Fibroblast of upper back skin (primary cell): ENCODE data around the gene TNFRSF6B.
A peak's percentile ranks its signal among the peaks of the same experiment; 100 is the strongest.
"Not testable (repeated sequence)": the region's sequence is repeated elsewhere in the genome, so short reads cannot be mapped to it uniquely, and the experiment has no call there.

ENCODE experiments used
- DNase-seq: peaks from one replicate; pipeline ENCODE4 v3.0.0-alpha.2; 2013

TNFRSF6B gene

GRCh38 chr20:63712191-63712590 lies 15.7 kb downstream of the TNFRSF6B start:
- no peak for DNase-seq

- no peak for DNase-seq
Measured at GRCh38 chr20:63714858-63715257, 18.4 kb downstream of the TNFRSF6B start.

GRCh38 chr20:63718996-63719395 lies 22.5 kb downstream of the TNFRSF6B start:
- no peak for DNase-seq

GRCh38 chr20:63722967-63723622 lies 26.6 kb downstream of the TNFRSF6B start:
- not testable (repeated sequence) for DNase-seq

GRCh38 chr20:63730189-63730733 lies 33.8 kb downstream of the TNFRSF6B start:
- DNase-seq: not testable (repeated sequence)

- no peak for DNase-seq
Measured at GRCh38 chr20:63731410-63731809, 35.0 kb downstream of the TNFRSF6B start.

- DNase-seq: no peak
Measured at GRCh38 chr20:63732118-63733095, 36.0 kb downstream of the TNFRSF6B start.

GRCh38 chr20:63733117-63733516 lies 36.7 kb downstream of the TNFRSF6B start:
- no peak for DNase-seq

- DNase-seq: no peak
Measured at GRCh38 chr20:63733579-63734081, 37.2 kb downstream of the TNFRSF6B start.

GRCh38 chr20:63734111-63734945 lies 37.9 kb downstream of the TNFRSF6B start:
- DNase-seq: no peak

- DNase-seq: no peak
Measured at GRCh38 chr20:63734946-63735858, 38.8 kb downstream of the TNFRSF6B start.

GRCh38 chr20:63735859-63736718 lies 39.6 kb downstream of the TNFRSF6B start, which contains the start of gene LIME1:
Gene LIME1, plus strand, starts transcription at chr20:63736664. Its CDS starts 886 bp downstream, at chr20:63737550.
- DNase-seq: no peak

- DNase-seq: no peak
Measured at GRCh38 chr20:63736893-63737694, 40.6 kb downstream of the TNFRSF6B start.

- no peak for DNase-seq
Measured at GRCh38 chr20:63737695-63737944, 41.2 kb downstream of the TNFRSF6B start.

GRCh38 chr20:63737945-63738686 lies 41.7 kb downstream of the TNFRSF6B start:
- no peak for DNase-seq

- DNase-seq: no peak
Measured at GRCh38 chr20:63738687-63739129, 42.3 kb downstream of the TNFRSF6B start.

- DNase-seq: peak; percentile 64
Measured at GRCh38 chr20:63739130-63740069, 42.9 kb downstream of the TNFRSF6B start, which contains the start of gene SLC2A4RG. Gene SLC2A4RG, plus strand, starts transcription at chr20:63739776. Its CDS starts 137 bp downstream, at chr20:63739913.
